HG03378 (cell line): ENCODE results near the gene UGT1A5.

Source experiments
- ATAC-seq: cut with Tn5 transposase; IDR thresholded peaks from one replicate; pipeline ENCODE4 v1.9.1; 2021; ENCODE audit warnings: mild to moderate bottlenecking, moderate library complexity; ENCODE audit not compliant: unreplicated experiment

Gene UGT1A5

GRCh38 chr2:233712611-233713261, at the start of gene UGT1A5:
Gene UGT1A5 (plus strand): TSS chr2:233712907. CDS start chr2:233712992, 85 bp downstream.
- no peak for ATAC-seq

GRCh38 chr2:233663911-233664310, 48.8 kb upstream of the UGT1A5 start:
- ATAC-seq, result no peak

- no peak for ATAC-seq
Observed at GRCh38 chr2:233668605-233669260, 44.0 kb upstream of the UGT1A5 start.

GRCh38 chr2:233671290-233672161, 41.2 kb upstream of the UGT1A5 start, which contains the start of gene UGT1A9:
Gene UGT1A9 (plus strand): TSS chr2:233671898. CDS start chr2:233671935, 37 bp downstream.
- no peak for ATAC-seq

GRCh38 chr2:233672886-233673285, 39.8 kb upstream of the UGT1A5 start:
- no peak for ATAC-seq

- no peak for ATAC-seq
Observed at GRCh38 chr2:233673896-233674295, 38.8 kb upstream of the UGT1A5 start.

GRCh38 chr2:233674314-233674713, 38.4 kb upstream of the UGT1A5 start:
- no peak for ATAC-seq

GRCh38 chr2:233674995-233675394, 37.7 kb upstream of the UGT1A5 start:
- no peak for ATAC-seq

- no peak for ATAC-seq
Observed at GRCh38 chr2:233676046-233676445, 36.7 kb upstream of the UGT1A5 start.

- no peak for ATAC-seq
Observed at GRCh38 chr2:233679196-233679595, 33.5 kb upstream of the UGT1A5 start.

- ATAC-seq, result no peak
Observed at GRCh38 chr2:233680361-233681045, 32.2 kb upstream of the UGT1A5 start.

GRCh38 chr2:233681521-233682099, 31.1 kb upstream of the UGT1A5 start, which contains the start of gene UGT1A7:
Gene UGT1A7 (plus strand): TSS chr2:233681901. CDS start chr2:233681938, 37 bp downstream.
- no peak for ATAC-seq

- ATAC-seq, result no peak
Observed at GRCh38 chr2:233684640-233685039, 28.1 kb upstream of the UGT1A5 start.

GRCh38 chr2:233686928-233687327, 25.8 kb upstream of the UGT1A5 start:
- no peak for ATAC-seq

- no peak for ATAC-seq
Observed at GRCh38 chr2:233688341-233688740, 24.4 kb upstream of the UGT1A5 start.

- ATAC-seq, result no peak
Observed at GRCh38 chr2:233689031-233689430, 23.7 kb upstream of the UGT1A5 start.

GRCh38 chr2:233689501-233689900, 23.2 kb upstream of the UGT1A5 start:
- no peak for ATAC-seq

- ATAC-seq, result no peak
Observed at GRCh38 chr2:233690444-233690843, 22.3 kb upstream of the UGT1A5 start.

- no peak for ATAC-seq
Observed at GRCh38 chr2:233691443-233692433, 21.0 kb upstream of the UGT1A5 start.
